HG03442 (cell line): ENCODE results near the gene NTNG1.
A peak's percentile ranks its signal among the peaks of the same experiment; 100 is the strongest.

Source experiments
- ATAC-seq: cut with Tn5 transposase; IDR thresholded peaks from one replicate; pipeline ENCODE4 v1.9.1; 2021; ENCODE audit warnings: mild to moderate bottlenecking, moderate library complexity; ENCODE audit not compliant: unreplicated experiment

Gene NTNG1

GRCh38 chr1:107389410-107390396, 248.9 kb downstream of the NTNG1 start:
- ATAC-seq, result peak; percentile 80

- no peak for ATAC-seq
Observed at GRCh38 chr1:107394301-107394700, 253.5 kb downstream of the NTNG1 start.

GRCh38 chr1:107401704-107402103, 260.9 kb downstream of the NTNG1 start:
- ATAC-seq, result no peak

- ATAC-seq, result no peak
Observed at GRCh38 chr1:107404756-107405155, 263.9 kb downstream of the NTNG1 start.

- ATAC-seq, result no peak
Observed at GRCh38 chr1:107405236-107405635, 264.4 kb downstream of the NTNG1 start.

- no peak for ATAC-seq
Observed at GRCh38 chr1:107407011-107407410, 266.2 kb downstream of the NTNG1 start.

GRCh38 chr1:107413546-107413945, 272.7 kb downstream of the NTNG1 start:
- no peak for ATAC-seq

- ATAC-seq, result no peak
Observed at GRCh38 chr1:107413951-107414350, 273.1 kb downstream of the NTNG1 start.

GRCh38 chr1:107414550-107414949, 273.7 kb downstream of the NTNG1 start:
- ATAC-seq, result no peak

- ATAC-seq, result no peak
Observed at GRCh38 chr1:107415241-107415640, 274.4 kb downstream of the NTNG1 start.

- ATAC-seq, result no peak
Observed at GRCh38 chr1:107419003-107419402, 278.2 kb downstream of the NTNG1 start.

- no peak for ATAC-seq
Observed at GRCh38 chr1:107422901-107423300, 282.1 kb downstream of the NTNG1 start.

GRCh38 chr1:107430540-107431228, 289.8 kb downstream of the NTNG1 start:
- peak; percentile 82 for ATAC-seq

- ATAC-seq, result no peak
Observed at GRCh38 chr1:107432108-107432507, 291.3 kb downstream of the NTNG1 start.

- ATAC-seq, result no peak
Observed at GRCh38 chr1:107433068-107433467, 292.2 kb downstream of the NTNG1 start.

GRCh38 chr1:107433635-107434360, 293.0 kb downstream of the NTNG1 start:
- no peak for ATAC-seq

GRCh38 chr1:107434361-107434693, 293.5 kb downstream of the NTNG1 start:
- ATAC-seq, result no peak

- no peak for ATAC-seq
Observed at GRCh38 chr1:107436552-107437241, 295.9 kb downstream of the NTNG1 start.

- no peak for ATAC-seq
Observed at GRCh38 chr1:107439567-107439966, 298.7 kb downstream of the NTNG1 start.

GRCh38 chr1:107442551-107442950, 301.7 kb downstream of the NTNG1 start:
- no peak for ATAC-seq

GRCh38 chr1:107443027-107443426, 302.2 kb downstream of the NTNG1 start:
- no peak for ATAC-seq
